ENCODE measurements around the gene PPP3R1. TPM values are rescaled to one million over a fixed set of nuclear protein-coding genes. Genes with fewer than 3 reads are reported as not detected.

The PPP3R1 gene
- total and polyA plus RNA-seq, 4 donors = 2.4 to 42.5 (median 18.3) TPM

DNA sequence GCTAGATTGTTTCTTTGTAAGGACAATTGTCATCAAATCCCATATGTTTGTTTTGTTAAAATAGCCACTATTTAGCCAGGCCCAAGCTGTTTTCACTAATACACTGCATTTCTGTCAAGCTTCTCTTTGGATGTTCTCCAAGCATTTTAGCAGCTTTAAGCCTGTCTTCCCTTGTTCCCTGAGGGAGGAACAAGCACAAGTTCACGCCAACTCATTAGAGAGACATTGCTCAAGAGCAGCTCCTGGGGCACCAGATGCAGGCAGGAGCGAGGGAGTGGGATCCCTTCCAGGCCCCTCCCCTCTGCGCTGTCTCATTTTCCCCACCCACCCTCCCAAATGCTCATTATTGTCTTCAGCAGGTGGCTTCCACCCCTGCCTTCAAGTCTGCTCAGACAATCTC is 32.6 kb upstream of the PPP3R1 start:
- no peaks in the 10 kb centered on the region for H3K36me3 ChIP-seq (ENCODE audit: control insufficient read depth in 4 of 4, insufficient read depth in 3 of 4, low read depth in 1 of 4, low read length in 3 of 4)
- no peaks in the 10 kb centered on the region for H3K27me3 ChIP-seq (ENCODE audit: control insufficient read depth in 4 of 4, insufficient read depth in 4 of 4, low read length in 3 of 4)
- H3K4me3 ChIP-seq (ENCODE audit: low read depth in 1 of 3, low read length in 3 of 3) = no peak overlapping the region
- no peak overlapping the region for H3K9ac ChIP-seq (ENCODE audit: low read depth in 1 of 2, low read length in 2 of 2)
- 75% methylated on average over 3 of the region's 3 CpGs for WGBS
- no peaks in the 10 kb centered on the region for H3K9me3 ChIP-seq (ENCODE audit: control insufficient read depth in 4 of 4, low read length in 3 of 4)
- peaks cover 2 to 12% (median 9%) of the 10 kb centered on the region in 4 donors for H3K4me1 ChIP-seq (ENCODE audit: control insufficient read depth in 4 of 4, insufficient read depth in 4 of 4, low read length in 3 of 4)
- DNase-seq (ENCODE audit: low spot score) = no peak
- TF ChIP-seq ZBTB33 (IDR thresholded peaks at IDR 0.05) = no peak
- no peak for TF ChIP-seq CTCF (IDR thresholded peaks at IDR 0.05; ENCODE audit: low read depth, low read length, missing input control)
- no peak for TF ChIP-seq RAD21 (IDR thresholded peaks at IDR 0.05)
- TF ChIP-seq EGR1 (IDR thresholded peaks at IDR 0.05; ENCODE audit: low read depth in 2 of 2) = no peak
- no peak for TF ChIP-seq JUND (IDR thresholded peaks at IDR 0.05)
- TF ChIP-seq, protein P1, sequence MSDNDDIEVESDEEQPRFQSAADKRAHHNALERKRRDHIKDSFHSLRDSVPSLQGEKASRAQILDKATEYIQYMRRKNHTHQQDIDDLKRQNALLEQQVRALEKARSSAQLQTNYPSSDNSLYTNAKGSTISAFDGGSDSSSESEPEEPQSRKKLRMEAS (IDR thresholded peaks at IDR 0.05) = no peak
- no peak for TF ChIP-seq SP1 (IDR thresholded peaks at IDR 0.05)
- TF ChIP-seq RXRA (IDR thresholded peaks at IDR 0.05) = no peak
- TF ChIP-seq, protein P2, sequence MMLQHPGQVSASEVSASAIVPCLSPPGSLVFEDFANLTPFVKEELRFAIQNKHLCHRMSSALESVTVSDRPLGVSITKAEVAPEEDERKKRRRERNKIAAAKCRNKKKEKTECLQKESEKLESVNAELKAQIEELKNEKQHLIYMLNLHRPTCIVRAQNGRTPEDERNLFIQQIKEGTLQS (IDR thresholded peaks at IDR 0.05) = no peak
- TF ChIP-seq HNF4A (conservative IDR thresholded peaks at IDR 0.05) = no peak
- no peak for TF ChIP-seq NR2F2 (IDR thresholded peaks at IDR 0.05)
- no peak overlapping the region for H3K27ac ChIP-seq (ENCODE audit: low read depth in 1 of 2, low read length in 2 of 2)

GRCh38 chr2:68283419-68283812 is 31.1 kb upstream of the PPP3R1 start:
- Histone ChIP-seq H3K4me1 (ENCODE audit: control insufficient read depth in 4 of 4, insufficient read depth in 4 of 4, low read length in 3 of 4) (peaks cover 2 to 13% (median 10%) of the 10 kb centered on the region in 4 donors), H3K9me3 (ENCODE audit: control insufficient read depth in 4 of 4, low read length in 3 of 4) (no peaks in the 10 kb centered on the region), H3K27ac (ENCODE audit: low read depth in 1 of 2, low read length in 2 of 2) (no peak overlapping the region), H3K4me3 (ENCODE audit: low read depth in 1 of 3, low read length in 3 of 3) (no peak overlapping the region), H3K27me3 (ENCODE audit: control insufficient read depth in 4 of 4, insufficient read depth in 4 of 4, low read length in 3 of 4) (no peaks in the 10 kb centered on the region), H3K9ac (ENCODE audit: low read depth in 1 of 2, low read length in 2 of 2) (no peak overlapping the region), H3K36me3 (ENCODE audit: control insufficient read depth in 4 of 4, insufficient read depth in 3 of 4, low read depth in 1 of 4, low read length in 3 of 4) (no peaks in the 10 kb centered on the region)
- WGBS = 100% methylated on average over 1 of the region's 1 CpG
- TF ChIP-seq REST (IDR thresholded peaks at IDR 0.05) (no peak), NR2F2 (IDR thresholded peaks at IDR 0.05) (no peak), SP1 (IDR thresholded peaks at IDR 0.05) (no peak), GABPA (IDR thresholded peaks at IDR 0.05 in 1 of 2, conservative IDR thresholded peaks at IDR 0.05 in 1 of 2) (no peak), FOXA2 (IDR thresholded peaks at IDR 0.05) (no peak)
- TF ChIP-seq, protein P1 (IDR thresholded peaks at IDR 0.05) = no peak
- TF ChIP-seq, protein P2 (IDR thresholded peaks at IDR 0.05) = no peak
- DNase-seq (ENCODE audit: low spot score) = no peak
